Endothelial cell of umbilical vein (primary cell): ENCODE results near the gene H3-3A. TPM values are rescaled to one million over a fixed set of nuclear protein-coding genes. Genes with fewer than 3 reads are reported as not detected.

ENCODE experiments used
- BruUV-seq: library from RNA; stranded (reverse); fragments of 400-500 nt; replicated peaks from 2 replicates; lab custom pipeline; 2021; lab: Mats Ljungman, UMichigan
- CTCF ChIA-PET: fragments of 300-600, 350-600 bp; sonication (Branson Sonifier 250); formaldehyde crosslinking; loops from one replicate; lab custom pipeline; 2021; ENCODE audit warnings: antibody characterized with exemption, inconsistent platforms; lab: Charles Lee
- POLR2A ChIA-PET: fragments of 300-600, 350-600 bp; sonication (Branson Sonifier 250); formaldehyde crosslinking; loops from one replicate; lab custom pipeline; 2021; ENCODE audit warnings: antibody characterized with exemption, inconsistent platforms; lab: Charles Lee
- DNase-seq: peaks from one replicate; pipeline ENCODE4 v3.0.0-alpha.2; 2011; ENCODE audit warnings: low read depth, low spot score
- FAIRE-seq: peaks from 2 replicates; lab custom pipeline; 2011; peaks lifted over from hg19 to GRCh38; lab: Jason Lieb, UNC
- H2AFZ ChIP-seq: 2 replicates; pipeline ENCODE4 v1.6.0; 2012; ENCODE audit warnings: low read depth, low read length, control low read depth, inconsistent platforms
- H3K27ac ChIP-seq: 2 replicates; pipeline ENCODE4 v1.5.1; 2011; ENCODE audit warnings: low read depth, mild to moderate bottlenecking, control low read depth, low read length, moderate library complexity; ENCODE audit not compliant: insufficient read depth
- H3K27me3 ChIP-seq, 2 experiments: 2 replicates each; pipeline versions ENCODE4 v1.6.0 to v1.6.1; 2011; ENCODE audit warnings: low read length in 2 of 2, mixed read lengths in 1 of 2; ENCODE audit not compliant: control insufficient read depth in 2 of 2, insufficient read depth in 2 of 2
- H3K36me3 ChIP-seq, 2 experiments: 2 replicates in 1 of 2; 3 replicates in 1 of 2; pipeline ENCODE4 v1.5.1; 2011; ENCODE audit warnings: low read length in 2 of 2, mild to moderate bottlenecking in 1 of 2, moderate library complexity in 1 of 2; ENCODE audit not compliant: control insufficient read depth in 2 of 2, insufficient read depth in 2 of 2; ENCODE audit errors: extremely low read depth in 1 of 2
- H3K4me1 ChIP-seq: 3 replicates; pipeline ENCODE4 v1.5.1; 2011; ENCODE audit warnings: mild to moderate bottlenecking, low read length; ENCODE audit not compliant: control insufficient read depth, insufficient read depth; ENCODE audit errors: extremely low read depth
- H3K4me2 ChIP-seq: 2 replicates; pipeline ENCODE4 v1.6.1; 2011; ENCODE audit warnings: low read length, control low read depth, mixed read lengths; ENCODE audit not compliant: insufficient read depth
- H3K4me3 ChIP-seq, 3 experiments: fragments of 200-600 bp in 1 of 3; sonication (generic), shearing (Covaris generic) in 1 of 3; replicated peaks in 1 of 3; 2 replicates each; pipeline ENCODE4 v1.5.1; 2011 to 2016; ENCODE audit warnings: control low read depth in 3 of 3, low read length in 3 of 3, mild to moderate bottlenecking in 2 of 3, inconsistent platforms in 1 of 3, low read depth in 1 of 3, moderate library complexity in 1 of 3; ENCODE audit not compliant: insufficient read depth in 1 of 3
- H3K79me2 ChIP-seq: 2 replicates; pipeline ENCODE4 v1.6.0; 2012; ENCODE audit warnings: low read length, inconsistent platforms; ENCODE audit not compliant: control insufficient read depth, insufficient read depth
- H3K9ac ChIP-seq: replicated peaks from 2 replicates; pipeline ENCODE3; 2011; ENCODE audit warnings: low read length, control low read depth; ENCODE audit not compliant: insufficient read depth; ENCODE audit errors: extremely low read depth
- H3K9me1 ChIP-seq: replicated peaks from 3 replicates; pipeline ENCODE4 v1.6.0; 2011; ENCODE audit warnings: mild to moderate bottlenecking, low read length; ENCODE audit not compliant: control insufficient read depth, insufficient read depth; ENCODE audit errors: extremely low read depth
- H3K9me3 ChIP-seq: replicated peaks from 2 replicates; pipeline ENCODE4 v1.5.1; 2012; ENCODE audit warnings: low read length, inconsistent platforms; ENCODE audit not compliant: control insufficient read depth, insufficient read depth
- H4K20me1 ChIP-seq: replicated peaks from 2 replicates; pipeline ENCODE3; 2011; ENCODE audit warnings: mild to moderate bottlenecking, low read length; ENCODE audit not compliant: control insufficient read depth, insufficient read depth; ENCODE audit errors: extremely low read depth
- CTCF ChIP-seq, 2 donors: IDR thresholded peaks; 1 replicate in 1 of 2; 2 replicates in 1 of 2; pipeline ENCODE4 v1.5.1; 2011; ENCODE audit warnings: low read length in 2 of 2, mild to moderate bottlenecking in 2 of 2, moderate library complexity in 2 of 2, control low read depth in 1 of 2, inconsistent platforms in 1 of 2, low read depth in 1 of 2; ENCODE audit not compliant: insufficient read depth in 1 of 2; ENCODE audit errors: extremely low read depth in 1 of 2
- EZH2 ChIP-seq: IDR thresholded peaks from 2 replicates; pipeline ENCODE4 v1.6.1; 2012; ENCODE audit warnings: borderline replicate concordance, low read depth, mild to moderate bottlenecking, moderate library complexity, low read length, inconsistent platforms; ENCODE audit not compliant: severe bottlenecking
- FOS ChIP-seq: IDR thresholded peaks from 2 replicates; pipeline ENCODE4 v1.6.1; 2011; ENCODE audit warnings: mild to moderate bottlenecking, low read length, moderate library complexity, borderline replicate concordance; ENCODE audit not compliant: insufficient read depth
- GATA2 ChIP-seq: IDR thresholded peaks from 2 replicates; pipeline ENCODE4 v1.7.0; 2011; ENCODE audit warnings: low read depth, mild to moderate bottlenecking, moderate library complexity, mixed read lengths, low read length; ENCODE audit not compliant: insufficient read length, insufficient read depth
- JUN ChIP-seq: IDR thresholded peaks from 2 replicates; pipeline ENCODE4 v1.6.1; 2011; ENCODE audit warnings: borderline replicate concordance, low read depth; ENCODE audit not compliant: insufficient read length, insufficient read depth
- MAX ChIP-seq: IDR thresholded peaks from 2 replicates; pipeline ENCODE4 v1.6.1; 2011; ENCODE audit not compliant: insufficient read depth, insufficient read length
- MYC ChIP-seq: IDR thresholded peaks from one replicate; pipeline ENCODE4 v1.6.1; 2011; ENCODE audit warnings: mild to moderate bottlenecking, low read depth, low read length
- POLR2A ChIP-seq: IDR thresholded peaks from 2 replicates; pipeline ENCODE4 v1.6.1; 2012; ENCODE audit warnings: low read depth, mild to moderate bottlenecking, control low read depth, low read length
- POLR2AphosphoS5 ChIP-seq: IDR thresholded peaks from 2 replicates; pipeline ENCODE4 v1.6.1; 2012; ENCODE audit warnings: low read depth, mild to moderate bottlenecking, control low read depth, low read length, moderate library complexity; ENCODE audit not compliant: insufficient read depth
- dilution Hi-C: fragments of 300-500 bp; cut with MboI; formaldehyde crosslinking; loops from one replicate; pipeline ENCODE4 v1.15.0; 2019; ENCODE audit warnings: low sequenced_read_pairs; ENCODE audit not compliant: extremely low pct_ligation_motif_present
- intact Hi-C: fragments of 100-400 bp; cut with micrococcal nuclease; formaldehyde crosslinking; loops from one replicate; pipeline ENCODE4 v1.10.0; 2022
- polyA plus RNA-seq, 4 experiments: library from polyadenylated mRNA; depleted of rRNA in 3 of 4; stranded (reverse) in 3 of 4; unstranded in 1 of 4; fragments of >200 nt; gene quantifications; 2 replicates each; pipeline versions ENCODE4 v1.2.1 to v1.2.3, GENCODE V29; 2011 to 2012; ENCODE audit warnings: missing spikeins in 1 of 4
- total RNA-seq: library from RNA; stranded (reverse); gene quantifications from 2 replicates; pipeline ENCODE4 v1.2.3, GENCODE V29; 2021

The H3-3A gene
- total and polyA plus RNA-seq, 2 donors (not counting 3 experiments of a cell fraction or from before 2014, with no cell fraction given), result 426 to 477 TPM

GRCh38 chr1:226095286-226095685 lies 32.8 kb downstream of the H3-3A start:
- FAIRE-seq (no peak), DNase-seq (no peak)
- intact Hi-C loops (no loop called here), dilution Hi-C loops (no loop called here)
- Histone ChIP-seq H3K27ac (no peak overlapping the region), H3K9me1 (no peaks in the 10 kb centered on the region), H2AFZ (no peak overlapping the region), H3K79me2 (no peaks in the 10 kb centered on the region), H4K20me1 (no peaks in the 10 kb centered on the region), H3K4me1 (peaks cover 3% of the 10 kb centered on the region), H3K9me3 (no peaks in the 10 kb centered on the region), H3K4me3 (no peak overlapping the region), H3K4me2 (no peak overlapping the region), H3K27me3 (peaks cover 8 to 10% of the 10 kb centered on the region in 2 experiments), H3K36me3 (no peaks in the 10 kb centered on the region), H3K9ac (no peak overlapping the region)
- TF ChIP-seq JUN (no peak), MAX (no peak), EZH2 (no peak), POLR2AphosphoS5 (no peak), MYC (no peak), POLR2A (no peak), FOS (no peak), CTCF (IDR thresholded peaks at IDR 0.05; ENCODE audit: extremely low read depth in 1 of 2, insufficient read depth in 1 of 2, low read depth in 1 of 2, low read length in 2 of 2) (no peak), GATA2 (no peak)
- POLR2A ChIA-PET, result interaction anchor here (0.5 kb wide), 1 partner anchor 83 kb away, joined by 4 read pairs; no protein-coding TSS in a partner anchor
- no TSS peak for BruUV-seq
- CTCF ChIA-PET, result interaction anchor here (0.9 to 7.5 kb wide), 4 partner anchors 12 to 30 kb away, joined by 4 to 43 read pairs (median 12); no protein-coding TSS in a partner anchor
